Activated T-cell treated with anti-CD3 and anti-CD28 coated beads for 1 hour (primary cell): ENCODE data around the gene CDC14A.

Source experiments
- DNase-seq: peaks from one replicate; pipeline ENCODE4 v3.0.0-alpha.2; 2020; ENCODE audit warnings: low read depth

The CDC14A gene

GRCh38 chr1:100497796-100498195, 145.5 kb downstream of the CDC14A start:
- DNase-seq: no peak

GRCh38 chr1:100499194-100499811, 147.0 kb downstream of the CDC14A start:
- no peak for DNase-seq

DNA sequence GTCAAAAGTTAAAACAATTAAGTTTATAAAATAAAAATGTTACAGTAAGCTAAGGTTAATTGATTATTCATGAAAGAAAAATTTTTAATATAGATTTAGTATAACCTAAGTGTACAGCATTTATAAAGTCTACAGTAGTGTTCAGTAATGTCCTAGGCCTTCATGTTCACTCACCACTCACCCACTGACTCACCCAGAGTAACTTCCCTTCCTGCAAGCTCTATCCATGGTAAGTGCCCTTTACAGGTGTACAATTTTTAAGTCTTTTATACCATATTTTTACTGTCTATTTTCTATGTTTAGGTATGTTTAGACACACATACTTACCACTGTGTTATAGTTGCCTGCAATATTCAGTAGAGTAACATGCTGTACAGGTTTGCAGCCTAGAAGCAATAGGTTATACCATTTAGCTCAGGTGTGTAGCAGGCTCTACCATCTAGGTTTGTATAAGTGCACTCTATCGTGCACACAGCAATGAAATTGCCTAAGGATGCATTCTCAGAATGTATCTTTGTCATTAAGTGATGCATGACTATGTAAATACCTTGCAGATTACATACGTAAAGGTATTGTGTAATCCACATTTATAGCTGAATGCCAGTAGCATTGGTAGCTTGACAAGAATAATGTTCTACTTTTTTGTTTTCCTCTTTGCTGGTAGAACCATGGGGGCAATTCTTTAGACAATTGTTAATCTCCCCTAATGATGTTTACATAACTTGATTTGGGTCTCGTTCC, 149.9 kb downstream of the CDC14A start:
- no peak for DNase-seq

DNA sequence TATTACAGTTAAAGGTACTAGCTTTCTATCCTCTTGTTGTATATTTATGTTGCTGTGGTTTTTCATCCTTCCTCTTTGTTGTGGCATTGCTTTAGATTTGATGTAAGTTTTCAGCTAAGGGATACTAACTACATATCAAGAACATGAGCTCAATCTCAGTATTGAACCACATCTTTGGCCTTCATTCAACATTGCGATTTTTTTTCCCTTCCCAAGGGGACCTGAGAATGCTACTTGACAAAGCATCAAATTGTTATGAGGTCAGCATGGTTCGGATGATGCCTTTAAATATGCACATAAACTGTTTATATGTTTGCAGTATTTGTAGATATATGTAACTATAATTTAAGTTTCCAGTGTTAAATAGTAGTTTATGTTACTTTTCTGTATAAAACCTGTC, 153.9 kb downstream of the CDC14A start:
- no peak for DNase-seq

GRCh38 chr1:100510451-100510850, 158.1 kb downstream of the CDC14A start:
- no peak for DNase-seq

- no peak for DNase-seq
These were observed 158.8 kb downstream of the CDC14A start for GRCh38 chr1:100511058-100511457.

- no peak for DNase-seq
These were observed 159.5 kb downstream of the CDC14A start for GRCh38 chr1:100511773-100512172.

- DNase-seq: no peak
These were observed 160.6 kb downstream of the CDC14A start for GRCh38 chr1:100512803-100513352.

DNA sequence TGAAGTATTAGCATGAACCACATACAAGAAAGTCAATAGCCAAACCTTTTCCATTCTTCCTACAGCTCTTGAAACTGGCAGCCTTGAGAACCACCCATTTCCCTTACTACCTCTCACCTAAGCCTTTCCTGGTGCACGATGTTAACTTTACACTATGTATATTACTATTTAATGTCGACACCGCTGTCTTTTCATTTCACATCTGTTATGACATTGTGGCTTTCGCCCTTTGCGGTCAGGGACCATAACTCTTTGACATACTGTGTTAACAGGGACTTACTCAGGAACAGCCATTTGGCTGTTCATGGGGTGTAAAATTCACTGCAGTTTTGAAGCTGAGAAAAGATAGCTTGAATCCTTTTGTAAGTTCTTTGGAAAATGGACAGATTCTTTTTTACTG, 164.6 kb downstream of the CDC14A start:
- DNase-seq: no peak

GRCh38 chr1:100517515-100517914, 165.2 kb downstream of the CDC14A start:
- no peak for DNase-seq

GRCh38 chr1:100518023-100518422, 165.7 kb downstream of the CDC14A start:
- no peak for DNase-seq

DNA sequence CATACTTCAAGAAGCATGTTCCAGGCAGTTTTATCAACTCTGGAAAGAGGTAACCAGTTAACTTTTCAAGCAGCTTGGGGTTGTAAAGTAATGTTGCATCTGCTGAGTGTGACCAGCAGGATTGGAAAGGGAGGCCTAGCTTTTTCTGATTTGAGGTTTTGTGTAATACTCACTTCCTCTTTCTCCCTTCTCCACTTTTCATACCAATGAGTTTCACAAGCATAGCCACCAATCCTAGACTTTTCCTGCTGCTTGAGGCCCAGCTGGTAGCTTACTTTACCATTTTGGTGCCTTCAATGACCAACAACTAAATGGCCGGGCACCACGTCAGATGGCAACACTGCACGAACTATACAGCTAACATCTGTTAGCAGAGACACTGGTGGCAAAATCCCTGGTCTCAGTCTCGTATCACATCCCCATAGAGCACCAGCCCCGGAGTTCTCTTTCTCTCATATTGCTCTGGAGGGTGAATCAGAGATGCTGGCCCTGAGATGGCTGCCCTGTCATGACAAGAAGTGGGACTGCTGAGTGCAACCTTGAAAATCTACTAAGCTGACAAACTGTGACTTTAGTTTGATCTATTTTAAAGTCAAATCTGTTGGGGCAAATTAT, 170.8 kb downstream of the CDC14A start:
- no peak for DNase-seq

- DNase-seq: no peak
These were observed 172.0 kb downstream of the CDC14A start for GRCh38 chr1:100524355-100524754.

DNA sequence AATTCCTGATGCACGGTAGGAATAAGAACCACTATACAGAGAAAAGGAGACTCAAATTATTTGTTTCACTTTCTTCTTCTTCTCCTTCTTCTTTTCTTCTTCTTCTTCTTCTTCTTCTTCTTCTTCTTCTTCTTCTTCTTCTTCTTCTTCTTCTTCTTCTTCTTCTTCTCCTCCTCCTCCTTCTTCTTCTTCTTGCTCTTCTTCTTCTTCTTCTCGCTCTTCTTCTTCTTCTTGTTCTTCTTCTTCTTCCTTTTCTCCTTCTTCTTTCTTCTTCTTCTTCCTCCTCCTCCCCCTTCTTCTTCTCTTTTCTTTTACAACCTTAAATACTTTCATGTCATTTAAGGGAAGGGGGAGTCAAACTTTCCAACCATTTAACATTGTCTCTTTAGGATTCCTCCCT, 174.6 kb downstream of the CDC14A start:
- DNase-seq: no peak

DNA sequence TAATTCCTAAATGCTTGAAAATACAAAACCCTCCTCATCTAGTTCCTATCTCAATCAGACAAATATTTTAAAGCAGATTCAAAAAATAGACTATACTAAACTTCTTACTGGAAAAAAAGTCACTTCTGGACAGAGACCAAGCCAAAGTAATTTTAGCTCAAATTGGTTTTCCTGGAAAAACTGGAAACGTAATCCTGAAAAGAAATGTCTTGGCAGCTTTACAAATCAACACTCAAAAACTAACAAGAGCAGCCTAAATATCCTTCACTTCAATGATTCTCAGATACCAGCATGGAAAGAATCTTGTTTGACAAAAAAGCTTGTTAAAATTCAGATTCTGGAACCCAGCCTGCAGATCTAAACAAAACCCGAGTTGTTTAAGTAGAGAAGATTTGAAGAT, 176.6 kb downstream of the CDC14A start:
- DNase-seq: no peak

DNA sequence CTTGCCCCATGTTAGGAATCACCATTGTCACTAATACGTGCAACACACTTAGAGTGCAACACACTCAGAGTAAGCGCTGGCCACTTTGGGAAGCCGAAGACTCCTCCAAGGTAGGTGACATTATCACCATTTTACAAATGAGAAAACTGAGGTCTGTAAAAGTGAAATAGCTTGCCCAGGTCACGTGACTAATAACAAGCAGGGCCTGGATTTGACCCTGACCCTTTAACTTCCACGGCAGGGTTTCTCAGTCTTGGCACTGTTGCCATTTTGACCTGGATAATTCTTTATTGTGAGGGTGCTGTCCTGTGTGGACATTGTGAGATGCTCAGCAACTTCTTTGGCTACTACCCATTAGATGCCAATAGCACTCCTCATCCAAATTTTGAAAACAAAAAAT, 177.8 kb downstream of the CDC14A start:
- DNase-seq: no peak

DNA sequence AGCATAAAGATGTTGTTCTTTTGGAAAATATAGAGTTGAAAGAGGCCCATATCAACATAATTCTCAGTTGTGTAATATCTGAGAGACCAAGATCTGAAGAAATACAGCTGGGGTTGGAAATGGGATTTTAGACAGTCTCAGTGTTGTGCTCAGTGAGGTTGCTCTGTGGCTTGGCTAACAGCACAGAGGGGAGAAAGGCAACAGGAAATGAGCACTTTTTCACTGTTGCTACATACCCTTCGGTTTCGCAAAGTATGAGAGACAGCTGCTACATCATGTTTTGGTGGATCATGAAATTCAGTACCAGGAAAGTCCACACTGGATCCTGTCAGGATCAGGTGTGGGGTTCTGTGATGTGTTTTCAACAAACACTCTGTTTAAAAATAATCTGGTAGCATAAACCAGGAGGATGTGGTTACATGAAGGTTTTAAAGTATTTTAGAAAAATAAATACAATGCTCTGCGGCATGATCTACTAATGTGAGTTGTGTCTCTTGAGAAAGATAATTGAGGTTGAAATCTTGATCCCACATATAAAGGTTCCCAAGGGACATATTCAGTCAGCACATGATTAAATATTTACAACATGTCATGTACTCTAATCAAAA, 178.7 kb downstream of the CDC14A start:
- DNase-seq: no peak

DNA sequence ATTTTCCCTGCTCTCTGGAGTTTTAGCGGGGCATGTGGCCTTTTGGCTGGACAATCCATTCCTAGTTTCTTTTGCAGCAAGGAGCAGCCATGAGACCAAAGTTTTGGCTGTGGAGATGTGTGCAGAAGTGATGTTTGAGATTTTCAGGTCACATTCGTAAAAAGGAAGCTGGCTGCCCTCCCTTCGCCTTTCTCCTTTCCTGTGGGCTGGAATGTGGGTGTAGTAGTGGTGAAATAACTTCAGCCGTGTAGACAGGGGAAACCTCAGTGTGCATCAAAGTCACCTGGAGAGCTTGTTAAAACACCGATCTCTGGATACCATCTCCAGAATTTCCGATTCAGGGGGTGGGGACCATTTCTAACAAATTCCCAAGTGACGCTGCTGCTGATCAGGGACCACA, 180.3 kb downstream of the CDC14A start:
- no peak for DNase-seq

- DNase-seq: no peak
These were observed 183.0 kb downstream of the CDC14A start for GRCh38 chr1:100535264-100535663.

GRCh38 chr1:100536031-100536430, 183.7 kb downstream of the CDC14A start:
- DNase-seq: no peak

- no peak for DNase-seq
These were observed 186.9 kb downstream of the CDC14A start for GRCh38 chr1:100538913-100539835.
